ENCODE measurements around the gene SEMA3A. TPM values are rescaled to one million over a fixed set of nuclear protein-coding genes. Genes with fewer than 3 reads are reported as not detected.

Gene SEMA3A
- total and polyA plus RNA-seq, 2 experiments from 2014 or later = 24.5 to 48.4 TPM

DNA sequence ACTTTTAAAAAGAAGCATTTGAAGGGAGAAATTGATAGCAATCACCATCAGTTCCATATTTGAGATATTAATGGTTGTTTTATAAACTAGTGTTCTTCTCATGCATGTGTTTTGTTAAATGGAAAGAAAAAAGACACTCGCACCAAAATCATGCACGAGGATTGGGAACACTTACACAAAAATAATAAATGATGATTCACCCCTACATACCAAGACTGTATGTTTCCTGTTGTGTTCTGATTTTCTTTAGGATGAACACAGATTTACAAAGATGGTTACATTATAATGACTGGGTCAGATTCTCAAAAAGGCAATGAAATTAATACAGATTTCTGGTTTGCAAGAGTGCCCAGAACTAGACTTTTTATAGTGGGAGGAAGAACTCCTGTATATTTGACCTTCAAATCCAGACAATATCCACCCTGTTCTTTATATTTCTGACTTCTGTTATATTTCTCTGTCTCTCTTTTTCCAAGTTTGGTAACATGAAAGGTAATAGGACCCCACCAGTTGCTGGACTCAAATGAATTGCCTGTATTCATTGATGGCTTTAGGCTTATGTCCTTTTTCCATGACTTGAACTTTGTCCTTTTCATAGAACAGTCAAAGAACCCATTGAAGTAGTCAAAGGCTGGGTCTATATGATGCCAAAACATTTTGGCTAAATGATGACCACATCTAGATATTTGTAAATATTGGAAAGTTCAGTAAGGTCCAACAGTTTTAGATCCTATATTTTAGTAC, 54.4 kb downstream of the SEMA3A start:
- no peaks in the 10 kb centered on the region for H3K27me3 ChIP-seq (replicated peaks; ENCODE audit: insufficient read depth)
- H2AFZ ChIP-seq = peak overlapping the region; percentile 13
- in situ Hi-C loops (cut with MboI) = no loop called here
- no peaks in the 10 kb centered on the region for H3F3A ChIP-seq (ENCODE audit: insufficient read depth)
- H3K79me2 ChIP-seq (ENCODE audit: insufficient read depth) = no peaks in the 10 kb centered on the region
- H3K36me3 ChIP-seq (ENCODE audit: low read depth) = no peaks in the 10 kb centered on the region
- no peaks in the 10 kb centered on the region for H3K9me2 ChIP-seq (ENCODE audit: insufficient read depth)
- DNase-seq = peak; percentile 29
- no peak overlapping the region for H3K27ac ChIP-seq
- no peak overlapping the region for H3K4me3 ChIP-seq
- no peaks in the 10 kb centered on the region for H3K9me3 ChIP-seq (ENCODE audit: low read depth)
- no peak overlapping the region for H3K9ac ChIP-seq
- peaks cover 31% of the 10 kb centered on the region for H3K4me1 ChIP-seq (ENCODE audit: insufficient read depth)
- no peaks in the 10 kb centered on the region for H4K20me1 ChIP-seq (ENCODE audit: insufficient read depth)
- 65 to 73% methylated on average over 2 of the region's 2 CpGs for WGBS, 2 experiments (ENCODE audit: low coverage in 1 of 2, low lambda C conversion rate in 2 of 2, missing lambda C conversion rate in 2 of 2)
- TF ChIP-seq EZH2 (IDR thresholded peaks at IDR 0.05; ENCODE audit: insufficient read depth, poor library complexity, severe bottlenecking) = no peak
- TF ChIP-seq EZH2phosphoT487 (IDR thresholded peaks at IDR 0.05; ENCODE audit: insufficient read depth, low read depth) = no peak
- H3K4me2 ChIP-seq (ENCODE audit: unreplicated experiment) = peak overlapping the region; percentile 5

DNA sequence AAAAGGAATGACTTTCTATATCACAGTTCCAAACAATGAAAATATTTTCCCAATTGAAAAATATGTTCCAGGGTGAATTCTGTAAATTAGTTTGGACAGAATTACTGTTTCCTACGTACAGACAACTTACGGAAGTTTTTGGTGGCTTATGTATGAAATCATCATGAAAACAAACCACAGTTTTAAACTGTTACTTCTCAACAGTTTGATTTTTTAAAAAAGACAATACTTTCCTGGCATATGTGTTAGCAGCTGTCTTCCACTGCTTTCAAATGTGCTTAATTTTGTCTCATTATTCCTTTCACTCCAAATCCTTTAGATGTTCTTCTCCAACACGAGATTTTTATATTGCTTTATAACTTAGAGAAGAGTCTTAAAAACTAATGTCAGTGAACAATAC, 56.2 kb downstream of the SEMA3A start:
- no peak for TF ChIP-seq EZH2 (IDR thresholded peaks at IDR 0.05; ENCODE audit: insufficient read depth, poor library complexity, severe bottlenecking)
- peak overlapping the region; percentile 57 for H3K9ac ChIP-seq
- H3K9me2 ChIP-seq (ENCODE audit: insufficient read depth) = no peaks in the 10 kb centered on the region
- in situ Hi-C loops (cut with MboI) = no loop called here
- peak overlapping the region; percentile 77 for H3K4me2 ChIP-seq (ENCODE audit: unreplicated experiment)
- H3F3A ChIP-seq (ENCODE audit: insufficient read depth) = no peaks in the 10 kb centered on the region
- no peaks in the 10 kb centered on the region for H3K9me3 ChIP-seq (ENCODE audit: low read depth)
- 40 to 41% methylated on average over 3 of the region's 3 CpGs for WGBS, 2 experiments (ENCODE audit: low coverage in 1 of 2, low lambda C conversion rate in 2 of 2, missing lambda C conversion rate in 2 of 2)
- H3K36me3 ChIP-seq (ENCODE audit: low read depth) = no peaks in the 10 kb centered on the region
- no peak overlapping the region for H3K27ac ChIP-seq
- H3K79me2 ChIP-seq (ENCODE audit: insufficient read depth) = no peaks in the 10 kb centered on the region
- peak overlapping the region; percentile 47 for H3K4me3 ChIP-seq
- DNase-seq = peak; percentile 15
- H2AFZ ChIP-seq = peak overlapping the region; percentile 74
- peaks cover 25% of the 10 kb centered on the region for H3K4me1 ChIP-seq (ENCODE audit: insufficient read depth)
- H3K27me3 ChIP-seq (replicated peaks; ENCODE audit: insufficient read depth) = no peaks in the 10 kb centered on the region
- no peaks in the 10 kb centered on the region for H4K20me1 ChIP-seq (ENCODE audit: insufficient read depth)

DNA sequence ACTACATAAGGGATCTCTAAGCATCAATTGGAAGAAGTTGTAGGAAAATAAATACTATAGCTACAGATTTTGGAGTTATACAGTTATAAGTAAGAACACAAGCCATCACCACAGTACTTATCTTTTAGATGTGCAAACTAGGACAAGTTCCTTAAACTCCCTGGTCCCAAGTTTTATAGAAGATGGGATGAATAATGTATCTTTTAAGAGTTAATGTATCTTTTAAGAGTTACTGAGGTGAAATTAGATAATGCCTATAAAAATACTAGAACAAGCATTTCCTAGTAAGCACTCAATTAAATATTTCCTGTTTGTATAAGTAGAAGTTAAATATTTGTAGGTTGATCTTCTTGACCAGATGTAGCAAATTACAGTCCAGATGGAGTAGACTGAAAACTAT, 56.8 kb downstream of the SEMA3A start:
- peaks cover 25% of the 10 kb centered on the region for H3K4me1 ChIP-seq (ENCODE audit: insufficient read depth)
- H4K20me1 ChIP-seq (ENCODE audit: insufficient read depth) = no peaks in the 10 kb centered on the region
- H3K27ac ChIP-seq = no peak overlapping the region
- H3F3A ChIP-seq (ENCODE audit: insufficient read depth) = no peaks in the 10 kb centered on the region
- H2AFZ ChIP-seq = peak overlapping the region; percentile 74
- H3K79me2 ChIP-seq (ENCODE audit: insufficient read depth) = no peaks in the 10 kb centered on the region
- no peak for DNase-seq
- H3K9ac ChIP-seq = no peak overlapping the region
- TF ChIP-seq EZH2 (IDR thresholded peaks at IDR 0.05; ENCODE audit: insufficient read depth, poor library complexity, severe bottlenecking) (no peak), EZH2phosphoT487 (IDR thresholded peaks at IDR 0.05; ENCODE audit: insufficient read depth, low read depth) (no peak)
- in situ Hi-C loops (cut with MboI) = no loop called here
- no peaks in the 10 kb centered on the region for H3K9me2 ChIP-seq (ENCODE audit: insufficient read depth)
- no peak overlapping the region for H3K4me3 ChIP-seq
- H3K9me3 ChIP-seq (ENCODE audit: low read depth) = no peaks in the 10 kb centered on the region
- H3K36me3 ChIP-seq (ENCODE audit: low read depth) = no peaks in the 10 kb centered on the region
- H3K4me2 ChIP-seq (ENCODE audit: unreplicated experiment) = no peak overlapping the region
- no peaks in the 10 kb centered on the region for H3K27me3 ChIP-seq (replicated peaks; ENCODE audit: insufficient read depth)

DNA sequence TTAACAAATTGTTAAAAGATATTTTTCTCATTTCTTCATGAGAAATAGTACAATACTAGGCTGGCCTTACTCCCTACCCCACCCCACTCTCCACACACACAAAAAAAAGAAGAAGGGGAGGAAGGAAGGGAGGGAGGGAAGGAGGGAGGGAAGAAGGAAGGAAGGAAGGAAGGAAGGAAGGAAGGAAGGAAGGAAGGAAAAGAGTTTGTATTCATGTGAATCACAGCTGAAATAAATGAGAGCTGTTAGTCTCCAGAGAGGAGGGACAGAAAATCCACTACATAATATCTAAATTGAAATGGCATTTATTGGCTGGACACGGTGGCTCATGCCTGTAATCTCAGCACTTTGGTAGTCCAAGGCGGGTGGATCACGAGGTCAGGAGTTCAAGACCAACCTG, 57.8 kb downstream of the SEMA3A start:
- H3K4me1 ChIP-seq (ENCODE audit: insufficient read depth) = peaks cover 25% of the 10 kb centered on the region
- H2AFZ ChIP-seq = no peak overlapping the region
- no peaks in the 10 kb centered on the region for H3K9me3 ChIP-seq (ENCODE audit: low read depth)
- no peaks in the 10 kb centered on the region for H3K9me2 ChIP-seq (ENCODE audit: insufficient read depth)
- no peak overlapping the region for H3K9ac ChIP-seq
- no peaks in the 10 kb centered on the region for H3K27me3 ChIP-seq (replicated peaks; ENCODE audit: insufficient read depth)
- H3F3A ChIP-seq (ENCODE audit: insufficient read depth) = no peaks in the 10 kb centered on the region
- no peak for TF ChIP-seq EZH2phosphoT487 (IDR thresholded peaks at IDR 0.05; ENCODE audit: insufficient read depth, low read depth)
- TF ChIP-seq EZH2 (IDR thresholded peaks at IDR 0.05; ENCODE audit: insufficient read depth, poor library complexity, severe bottlenecking) = no peak
- no peak for DNase-seq
- in situ Hi-C loops (cut with MboI) = no loop called here
- no peak overlapping the region for H3K4me2 ChIP-seq (ENCODE audit: unreplicated experiment)
- H3K79me2 ChIP-seq (ENCODE audit: insufficient read depth) = no peaks in the 10 kb centered on the region
- no peak overlapping the region for H3K27ac ChIP-seq
- H4K20me1 ChIP-seq (ENCODE audit: insufficient read depth) = no peaks in the 10 kb centered on the region
- H3K36me3 ChIP-seq (ENCODE audit: low read depth) = no peaks in the 10 kb centered on the region
- 94 to 100% methylated on average over 2 to 3 of the region's 3 CpGs for WGBS, 2 experiments (ENCODE audit: low coverage in 1 of 2, low lambda C conversion rate in 2 of 2, missing lambda C conversion rate in 2 of 2)
- no peak overlapping the region for H3K4me3 ChIP-seq

DNA sequence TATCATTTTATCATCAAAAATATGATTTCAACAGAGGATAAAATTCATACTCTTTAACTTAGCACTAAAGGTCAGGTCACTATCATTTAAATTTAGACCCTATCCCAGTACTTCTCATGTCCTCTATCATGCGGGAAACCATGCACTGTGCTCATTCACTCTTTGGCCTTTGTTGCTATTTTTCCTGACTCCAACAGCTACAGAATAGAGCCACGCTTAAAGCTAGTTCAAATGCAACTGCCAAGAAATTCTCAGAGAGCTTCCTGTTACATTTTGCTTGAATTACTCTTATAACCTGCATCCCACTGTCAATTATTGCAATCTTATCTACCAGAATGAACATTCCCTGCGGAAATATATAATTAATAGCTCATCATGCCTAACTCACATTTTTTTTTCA, 58.3 kb downstream of the SEMA3A start:
- no peaks in the 10 kb centered on the region for H3K79me2 ChIP-seq (ENCODE audit: insufficient read depth)

More for the DNA sequence above, 58.3 kb downstream of the SEMA3A start:
- Histone ChIP-seq H3K9me3 (ENCODE audit: low read depth) (no peaks in the 10 kb centered on the region), H3K4me2 (ENCODE audit: unreplicated experiment) (no peak overlapping the region), H3K27ac (no peak overlapping the region), H4K20me1 (ENCODE audit: insufficient read depth) (no peaks in the 10 kb centered on the region), H3F3A (ENCODE audit: insufficient read depth) (no peaks in the 10 kb centered on the region), H3K36me3 (ENCODE audit: low read depth) (no peaks in the 10 kb centered on the region), H3K4me1 (ENCODE audit: insufficient read depth) (peaks cover 25% of the 10 kb centered on the region), H3K9me2 (ENCODE audit: insufficient read depth) (no peaks in the 10 kb centered on the region), H2AFZ (no peak overlapping the region), H3K27me3 (replicated peaks; ENCODE audit: insufficient read depth) (no peaks in the 10 kb centered on the region), H3K9ac (no peak overlapping the region), H3K4me3 (no peak overlapping the region)
- DNase-seq = no peak
- in situ Hi-C loops (cut with MboI) = no loop called here
- TF ChIP-seq EZH2 (IDR thresholded peaks at IDR 0.05; ENCODE audit: insufficient read depth, poor library complexity, severe bottlenecking) (no peak), EZH2phosphoT487 (IDR thresholded peaks at IDR 0.05; ENCODE audit: insufficient read depth, low read depth) (no peak)
- WGBS, 2 experiments (ENCODE audit: low coverage in 1 of 2, low lambda C conversion rate in 2 of 2, missing lambda C conversion rate in 2 of 2) = 97 to 100% methylated on average over 3 of the region's 3 CpGs

Measured in GM23248 (cell line).